Measurements from ENCODE around the gene EOLA1. TPM values are rescaled to one million over a fixed set of nuclear protein-coding genes. Genes with fewer than 3 reads are reported as not detected.

Gene EOLA1
- total RNA-seq, 2 donors from 2014 or later = 11.9 to 18.0 TPM

GRCh38 chrX:149567621-149568417 is 27.0 kb downstream of the EOLA1 start:
- H3K36me3 ChIP-seq (ENCODE audit: control insufficient read depth, insufficient read depth, low read length) = no peaks in the 10 kb centered on the region
- Mint-ChIP-seq H3K36me3 (ENCODE audit: low read depth) (no peaks in the 10 kb centered on the region), H3K27ac (no peak overlapping the region), H3K4me3 (no peak overlapping the region), H3K27me3 (ENCODE audit: insufficient read depth) (peaks cover 7% of the 10 kb centered on the region), H3K4me1 (peaks cover 8% of the 10 kb centered on the region), H3K9me3 (peaks cover 59% of the 10 kb centered on the region)
- no peak overlapping the region for H3K9ac ChIP-seq (ENCODE audit: extremely low read depth, low read length, poor library complexity, severe bottlenecking)
- 81% methylated on average over 7 of the region's 7 CpGs; no CpG with 5 or more reads in 1 of the 2 experiments for WGBS, 2 experiments (ENCODE audit: insufficient coverage in 1 of 2, insufficient read length in 1 of 2)
- no peak for DNase-seq
- no peak overlapping the region for H3K27ac ChIP-seq (ENCODE audit: low read depth, low read length)
- no peak overlapping the region for H3K4me3 ChIP-seq (ENCODE audit: low read length)
- H3K9me3 ChIP-seq (ENCODE audit: control insufficient read depth, low read length) = no peaks in the 10 kb centered on the region
- no peaks in the 10 kb centered on the region for H3K4me1 ChIP-seq (ENCODE audit: control insufficient read depth, insufficient read depth, low read length)
- no peaks in the 10 kb centered on the region for H3K27me3 ChIP-seq (ENCODE audit: control insufficient read depth, insufficient read depth, low read length, poor library complexity, severe bottlenecking)
- TF ChIP-seq CTCF (conservative IDR thresholded peaks at IDR 0.05) = no peak

GRCh38 chrX:149568701-149569296 is 28.0 kb downstream of the EOLA1 start:
- TF ChIP-seq CTCF (conservative IDR thresholded peaks at IDR 0.05) = no peak
- no peak overlapping the region for H3K4me3 ChIP-seq (ENCODE audit: low read length)
- WGBS, 2 experiments (ENCODE audit: insufficient coverage in 1 of 2, insufficient read length in 1 of 2) = 86 to 90% methylated on average over 2 to 5 of the region's 5 CpGs
- peak; percentile 10 for DNase-seq
- Mint-ChIP-seq H3K36me3 (ENCODE audit: low read depth) (no peaks in the 10 kb centered on the region), H3K9me3 (peaks cover 51% of the 10 kb centered on the region), H3K4me3 (no peak overlapping the region), H3K4me1 (peaks cover 11% of the 10 kb centered on the region), H3K27ac (no peak overlapping the region), H3K27me3 (ENCODE audit: insufficient read depth) (peaks cover 7% of the 10 kb centered on the region)
- H3K27me3 ChIP-seq (ENCODE audit: control insufficient read depth, insufficient read depth, low read length, poor library complexity, severe bottlenecking) = no peaks in the 10 kb centered on the region
- H3K27ac ChIP-seq (ENCODE audit: low read depth, low read length) = no peak overlapping the region
- no peak overlapping the region for H3K9ac ChIP-seq (ENCODE audit: extremely low read depth, low read length, poor library complexity, severe bottlenecking)
- no peaks in the 10 kb centered on the region for H3K36me3 ChIP-seq (ENCODE audit: control insufficient read depth, insufficient read depth, low read length)
- H3K4me1 ChIP-seq (ENCODE audit: control insufficient read depth, insufficient read depth, low read length) = no peaks in the 10 kb centered on the region
- no peaks in the 10 kb centered on the region for H3K9me3 ChIP-seq (ENCODE audit: control insufficient read depth, low read length)

- no peaks in the 10 kb centered on the region for H3K27me3 ChIP-seq (ENCODE audit: control insufficient read depth, insufficient read depth, low read length, poor library complexity, severe bottlenecking)
- no peak overlapping the region for H3K27ac Mint-ChIP-seq
- H3K27me3 Mint-ChIP-seq (ENCODE audit: insufficient read depth) = peaks cover 7% of the 10 kb centered on the region
- H3K9ac ChIP-seq (ENCODE audit: extremely low read depth, low read length, poor library complexity, severe bottlenecking) = no peak overlapping the region
- H3K36me3 Mint-ChIP-seq (ENCODE audit: low read depth) = no peaks in the 10 kb centered on the region
- peaks cover 41% of the 10 kb centered on the region for H3K9me3 Mint-ChIP-seq
- H3K9me3 ChIP-seq (ENCODE audit: control insufficient read depth, low read length) = no peaks in the 10 kb centered on the region
- no peak overlapping the region for H3K4me3 Mint-ChIP-seq
- H3K4me1 ChIP-seq (ENCODE audit: control insufficient read depth, insufficient read depth, low read length) = no peaks in the 10 kb centered on the region
- no peaks in the 10 kb centered on the region for H3K36me3 ChIP-seq (ENCODE audit: control insufficient read depth, insufficient read depth, low read length)
- no peak overlapping the region for H3K4me3 ChIP-seq (ENCODE audit: low read length)
- TF ChIP-seq CTCF (conservative IDR thresholded peaks at IDR 0.05) = no peak
- peak; percentile 7 for DNase-seq
- 95% methylated on average over 2 of the region's 2 CpGs; no CpG with 5 or more reads in 1 of the 2 experiments for WGBS, 2 experiments (ENCODE audit: insufficient coverage in 1 of 2, insufficient read length in 1 of 2)
- peaks cover 11% of the 10 kb centered on the region for H3K4me1 Mint-ChIP-seq
- no peak overlapping the region for H3K27ac ChIP-seq (ENCODE audit: low read depth, low read length)
Measured at GRCh38 chrX:149569770-149570169, 29.0 kb downstream of the EOLA1 start.

Data from endodermal cell (in vitro differentiated cells).